GM19025 (cell line): ENCODE results near the gene TST.
A peak's percentile ranks its signal among the peaks of the same experiment; 100 is the strongest.

Experiments used
- ATAC-seq: cut with Tn5 transposase; IDR thresholded peaks from one replicate; pipeline ENCODE4 v1.9.1; 2021; ENCODE audit warnings: mild to moderate bottlenecking, low read depth, moderate library complexity; ENCODE audit not compliant: unreplicated experiment

Gene TST

DNA sequence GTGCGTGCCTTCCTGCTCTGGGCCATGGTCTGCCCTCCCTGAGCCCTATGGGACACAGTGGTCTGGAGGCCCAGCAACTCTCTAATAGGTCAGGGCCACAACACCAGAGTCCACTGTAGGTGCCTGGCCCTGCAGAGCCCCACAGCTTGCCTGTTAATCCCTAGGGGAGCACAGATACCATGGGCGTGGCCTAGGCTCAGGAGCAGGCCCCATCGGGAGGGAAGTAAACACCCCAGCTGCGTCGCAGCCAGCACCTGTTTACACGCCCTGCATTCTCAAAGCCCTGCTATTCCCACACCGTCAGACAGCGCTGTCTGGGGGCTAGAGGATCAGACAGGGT lies 34.8 kb upstream of the TST start:
- no peak for ATAC-seq

DNA sequence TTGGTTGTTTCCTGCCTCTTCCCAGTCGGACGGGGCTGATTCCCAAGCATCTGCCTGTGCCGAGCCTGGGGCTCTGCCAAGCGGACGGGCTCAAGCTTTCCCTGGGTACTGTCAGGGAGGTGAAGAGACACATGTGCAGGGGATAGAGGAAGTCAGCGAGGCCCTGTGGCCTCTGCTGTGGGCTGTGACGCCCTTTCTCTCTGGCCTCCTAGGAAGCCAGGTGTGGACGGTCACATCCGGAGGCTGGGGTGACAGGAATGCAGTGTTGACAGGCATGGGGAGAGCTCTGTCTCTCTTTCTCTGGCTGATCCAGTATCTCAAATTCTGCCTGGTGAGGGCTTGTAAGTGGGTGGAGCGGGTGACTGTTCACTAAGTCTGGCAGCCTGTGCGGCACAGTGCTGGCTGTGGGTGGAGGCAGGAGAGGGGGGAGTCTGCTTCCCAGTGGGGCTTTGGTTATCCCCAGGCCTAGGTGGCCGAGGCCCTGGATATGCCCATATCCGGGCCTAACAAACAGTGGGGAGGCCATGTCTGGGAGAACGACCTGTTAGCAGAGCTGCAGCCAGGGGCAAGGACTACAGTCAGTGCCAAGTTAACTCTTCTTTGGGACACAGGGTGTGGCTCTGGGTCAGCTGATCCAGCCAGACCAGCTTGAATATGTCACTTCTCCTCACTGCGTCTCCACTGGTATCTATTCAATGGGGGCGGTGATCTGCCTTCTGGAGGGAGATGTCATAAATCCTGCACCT lies 34.2 kb upstream of the TST start:
- no peak for ATAC-seq

DNA sequence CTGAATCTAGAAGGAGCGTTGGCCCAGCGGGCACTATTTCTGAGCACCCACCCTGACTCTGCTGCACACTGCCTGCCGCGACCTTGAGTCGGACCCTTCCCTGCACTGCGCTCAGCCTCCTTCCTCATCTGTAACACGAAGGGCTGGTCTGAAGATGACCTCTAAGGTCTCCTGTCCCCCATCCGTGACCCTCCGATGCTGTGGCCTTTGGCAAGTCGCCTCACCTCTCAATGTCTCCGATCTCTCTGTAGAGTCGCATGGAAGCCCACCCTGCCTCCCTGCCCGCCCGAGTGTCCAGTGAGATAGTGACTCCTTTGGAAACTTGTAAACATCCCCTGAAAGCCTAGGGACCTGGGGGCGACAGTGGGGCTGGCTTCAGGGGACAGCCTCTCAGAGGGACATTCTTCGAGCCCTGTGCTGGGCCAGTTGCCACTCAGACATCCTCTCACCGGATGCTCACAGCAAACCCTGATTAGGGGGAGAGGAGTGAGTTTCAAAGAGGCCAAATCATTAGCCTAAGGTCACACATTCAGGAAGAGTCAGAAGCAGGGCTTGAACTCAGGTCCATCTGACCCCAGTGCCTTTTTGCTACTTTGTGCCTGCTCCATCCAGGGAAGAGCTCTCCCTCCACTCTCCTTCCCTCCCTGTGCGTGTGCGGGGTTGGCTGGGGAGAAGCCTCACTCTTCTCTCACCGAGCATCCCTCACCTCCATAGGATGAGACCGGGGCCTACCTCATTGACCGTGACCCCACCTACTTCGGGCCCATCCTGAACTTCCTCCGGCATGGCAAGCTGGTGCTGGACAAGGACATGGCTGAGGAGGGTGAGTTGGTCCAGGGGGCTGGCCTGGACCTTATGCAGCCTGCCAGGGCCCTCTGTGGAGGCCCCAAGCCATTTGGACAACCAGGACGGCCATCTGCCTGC lies 33.4 kb upstream of the TST start:
- ATAC-seq: no peak

DNA sequence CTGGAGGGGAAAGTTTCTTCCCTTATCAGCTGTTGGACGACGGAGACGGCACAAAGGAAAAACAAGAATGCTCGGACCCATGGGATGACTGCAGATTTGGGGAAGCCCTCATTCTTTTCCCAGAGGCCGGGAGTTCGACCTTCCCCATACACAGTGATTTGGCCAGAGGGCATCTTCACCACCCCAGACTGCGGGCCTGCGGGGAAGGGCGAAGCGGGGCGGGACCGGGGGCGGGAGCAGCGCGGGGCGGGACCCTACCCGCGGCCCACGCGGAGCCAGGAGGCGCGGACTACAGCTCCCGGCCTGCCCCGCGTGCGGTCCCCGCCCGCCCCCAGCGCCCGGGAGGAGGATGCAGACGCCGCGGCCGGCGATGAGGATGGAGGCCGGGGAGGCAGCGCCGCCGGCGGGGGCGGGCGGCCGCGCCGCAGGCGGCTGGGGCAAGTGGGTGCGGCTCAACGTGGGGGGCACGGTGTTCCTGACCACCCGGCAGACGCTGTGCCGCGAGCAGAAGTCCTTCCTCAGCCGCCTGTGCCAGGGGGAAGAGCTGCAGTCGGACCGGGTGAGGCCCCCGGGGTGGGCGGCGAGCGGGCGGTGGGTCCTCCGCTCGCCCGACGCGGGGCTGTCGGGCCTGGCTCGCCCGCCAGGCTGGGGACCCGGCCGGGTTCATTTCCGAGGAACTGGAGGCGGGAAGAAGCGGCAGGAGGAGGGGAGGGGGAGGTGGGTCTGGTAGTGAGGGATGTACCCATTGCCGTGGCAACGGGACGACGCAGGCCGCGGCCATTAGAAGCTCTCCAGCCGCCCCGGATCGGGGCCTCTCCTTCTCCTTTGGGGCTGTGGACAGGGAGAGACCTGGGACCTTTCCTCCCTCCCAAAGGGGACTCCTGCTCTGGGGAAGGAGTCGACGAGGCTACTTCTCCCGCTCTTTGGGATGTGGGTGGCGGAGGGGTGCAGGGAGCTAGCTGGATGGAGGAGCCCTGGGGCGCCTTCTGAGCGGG lies 32.4 kb upstream of the TST start, which contains the start of gene KCTD17:
Gene KCTD17, plus strand, starts transcription at position 352 of the 995 bp plus-strand sequence. Its CDS starts 19 bp downstream, at position 371.
- ATAC-seq: peak; percentile 80

DNA sequence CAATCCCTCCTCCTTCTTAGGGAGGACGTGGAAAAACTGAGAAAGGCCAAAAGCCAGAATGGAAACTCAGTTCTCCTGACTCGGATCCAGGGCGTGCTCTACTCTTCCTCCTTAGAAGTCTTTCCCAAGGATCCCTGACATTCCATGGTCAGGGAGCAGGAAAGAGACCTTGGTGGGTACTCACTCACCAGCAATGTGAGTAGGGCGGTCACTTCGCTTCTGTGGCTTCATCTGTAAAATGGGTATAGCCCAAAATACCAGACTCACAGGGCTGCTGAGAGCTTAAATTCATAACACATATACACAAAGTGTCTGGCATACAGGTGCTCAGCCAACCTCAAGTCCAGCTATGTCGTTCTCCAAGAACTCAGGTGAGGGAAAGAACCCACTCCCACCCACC lies 31.7 kb upstream of the TST start:
- ATAC-seq: no peak

DNA sequence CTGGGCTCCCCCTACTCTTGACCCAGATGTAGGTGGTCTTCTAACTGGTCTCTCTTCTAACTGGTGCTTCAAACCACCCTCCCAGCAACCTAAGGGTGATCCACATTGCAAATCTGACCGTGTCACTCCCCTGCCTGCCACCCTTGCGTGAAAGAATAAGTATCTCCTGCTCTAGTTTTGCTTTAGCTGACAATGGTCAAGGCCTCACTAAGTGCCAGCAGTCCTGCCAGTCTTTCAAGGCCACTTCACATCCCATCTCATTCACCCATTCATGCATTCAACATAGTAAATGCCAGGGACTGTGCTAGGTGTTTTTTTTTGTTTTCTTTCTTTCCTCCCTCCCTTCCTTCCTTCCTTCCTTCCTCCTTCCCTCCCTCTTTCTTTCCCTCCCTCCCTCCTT lies 30.0 kb upstream of the TST start:
- ATAC-seq: no peak

DNA sequence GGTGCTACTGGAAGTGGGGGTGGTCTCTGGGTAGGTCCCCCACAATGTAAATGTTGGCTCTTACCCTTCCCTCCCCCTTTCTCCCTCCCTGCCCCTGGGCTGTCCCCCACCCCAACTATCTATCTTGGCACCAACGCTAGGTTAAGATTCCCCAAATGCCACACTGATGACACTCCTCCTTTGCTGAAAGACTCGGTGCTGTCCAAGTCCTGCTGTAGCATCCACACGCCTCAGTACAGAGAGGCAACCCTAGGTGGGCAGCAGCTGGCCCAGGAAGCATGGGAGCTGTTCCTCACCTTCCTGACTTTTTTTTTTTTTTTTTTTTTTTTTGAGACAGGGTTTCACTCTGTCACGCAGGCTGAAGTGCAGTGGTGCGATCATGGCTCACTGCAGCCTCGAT lies 28.9 kb upstream of the TST start:
- no peak for ATAC-seq

DNA sequence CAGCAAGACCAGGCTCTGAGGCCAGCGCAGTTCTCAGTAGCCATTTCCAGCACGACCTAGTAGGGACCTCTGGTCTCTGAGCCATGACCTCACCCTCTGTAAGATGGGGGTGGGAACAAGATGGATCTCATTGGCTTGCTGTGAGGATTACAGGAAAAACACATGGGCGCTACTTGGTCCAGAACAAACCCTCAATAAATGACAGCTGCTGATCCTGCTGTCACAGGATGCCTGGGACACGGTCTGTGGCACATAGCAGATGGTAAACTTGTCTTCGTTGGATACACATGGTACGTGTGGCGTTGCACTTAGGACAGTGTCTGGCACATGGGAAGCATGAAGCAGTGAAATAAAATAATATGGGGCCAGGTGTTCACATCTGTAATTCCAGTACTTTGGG lies 27.8 kb upstream of the TST start:
- ATAC-seq: no peak

DNA sequence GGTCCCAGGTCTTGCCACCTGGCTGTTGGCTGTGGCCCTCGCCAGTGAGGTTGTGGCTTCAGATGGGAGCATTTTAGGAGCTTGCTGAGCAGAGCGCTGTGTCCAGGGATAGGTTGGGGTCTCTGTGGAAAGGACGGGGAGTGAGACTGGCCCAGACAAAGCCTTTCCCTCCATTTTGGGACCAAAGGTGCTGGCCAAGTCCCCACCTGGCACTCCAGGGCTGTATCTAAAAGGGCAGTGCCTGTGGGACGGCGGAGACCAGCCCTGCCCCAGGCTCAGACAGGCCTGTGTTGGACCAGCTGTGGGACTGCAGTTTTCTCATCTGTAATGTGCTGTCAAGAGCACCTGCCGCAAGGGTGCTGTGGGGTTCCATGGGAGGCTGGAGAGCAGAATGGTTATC lies 27.3 kb upstream of the TST start:
- no peak for ATAC-seq

DNA sequence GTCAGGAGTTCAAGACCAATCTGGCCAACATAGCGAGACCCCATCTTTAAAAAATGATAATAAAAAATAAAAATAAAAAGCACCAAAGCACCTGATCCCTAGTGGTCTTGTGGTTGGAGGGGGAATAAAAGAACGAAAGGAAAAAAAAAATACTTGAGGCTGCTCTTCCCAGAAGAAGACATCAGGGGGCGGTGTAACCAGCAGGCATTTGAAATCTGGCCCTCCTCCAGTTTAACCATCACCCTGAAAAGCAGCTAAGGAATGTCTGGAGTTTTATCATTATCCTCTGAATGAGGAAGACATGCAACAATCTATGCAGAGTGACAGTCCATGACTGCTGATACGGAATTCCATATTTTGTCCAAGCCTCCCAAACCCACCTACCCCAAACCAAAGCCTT lies 26.7 kb upstream of the TST start:
- ATAC-seq: no peak

DNA sequence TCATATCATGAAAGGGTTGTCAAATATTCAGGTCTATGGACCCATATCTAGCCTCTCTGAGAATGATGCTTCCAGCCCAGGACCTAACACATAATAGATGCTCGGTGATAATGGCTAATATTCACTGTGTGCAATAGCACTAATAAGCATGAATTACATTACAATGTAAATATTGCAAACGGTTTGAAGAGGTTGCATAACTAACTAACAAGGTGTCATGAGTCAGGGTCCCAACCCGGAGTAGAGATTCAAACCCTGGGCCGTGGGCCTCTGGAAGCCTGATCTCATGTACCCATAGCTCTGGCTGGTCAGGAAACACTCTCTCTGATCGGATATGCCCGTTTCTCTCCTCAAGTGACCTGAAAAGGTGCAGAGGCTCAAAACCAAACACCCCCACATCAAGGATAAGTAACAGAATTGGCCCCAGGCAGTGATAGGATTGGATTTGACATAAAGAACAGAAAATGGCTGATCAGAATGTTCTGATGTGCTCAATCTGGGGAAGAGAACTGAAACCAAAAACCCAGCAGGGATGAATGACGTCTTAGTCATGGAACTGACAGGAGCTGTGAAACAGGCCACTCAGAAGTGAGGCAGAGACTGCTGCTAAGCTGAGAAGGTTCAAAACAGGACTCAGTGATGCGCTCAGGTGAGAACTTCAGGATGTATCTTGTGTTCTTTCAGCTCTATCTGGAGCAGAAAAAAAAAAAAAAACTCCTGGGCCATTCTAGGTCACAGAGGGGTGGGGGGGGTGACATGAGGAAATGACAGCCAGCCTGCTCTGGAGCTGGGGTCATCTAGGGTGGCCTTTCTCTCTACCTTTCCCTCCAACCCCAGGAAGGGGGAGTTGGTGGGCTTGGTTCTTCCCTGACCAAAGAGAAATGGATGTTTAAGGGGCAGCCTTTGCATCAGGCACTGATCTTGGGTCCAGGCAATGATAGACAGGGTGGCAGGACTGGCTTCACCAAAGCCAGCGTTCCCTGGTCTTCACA lies 25.7 kb upstream of the TST start:
- ATAC-seq: no peak

DNA sequence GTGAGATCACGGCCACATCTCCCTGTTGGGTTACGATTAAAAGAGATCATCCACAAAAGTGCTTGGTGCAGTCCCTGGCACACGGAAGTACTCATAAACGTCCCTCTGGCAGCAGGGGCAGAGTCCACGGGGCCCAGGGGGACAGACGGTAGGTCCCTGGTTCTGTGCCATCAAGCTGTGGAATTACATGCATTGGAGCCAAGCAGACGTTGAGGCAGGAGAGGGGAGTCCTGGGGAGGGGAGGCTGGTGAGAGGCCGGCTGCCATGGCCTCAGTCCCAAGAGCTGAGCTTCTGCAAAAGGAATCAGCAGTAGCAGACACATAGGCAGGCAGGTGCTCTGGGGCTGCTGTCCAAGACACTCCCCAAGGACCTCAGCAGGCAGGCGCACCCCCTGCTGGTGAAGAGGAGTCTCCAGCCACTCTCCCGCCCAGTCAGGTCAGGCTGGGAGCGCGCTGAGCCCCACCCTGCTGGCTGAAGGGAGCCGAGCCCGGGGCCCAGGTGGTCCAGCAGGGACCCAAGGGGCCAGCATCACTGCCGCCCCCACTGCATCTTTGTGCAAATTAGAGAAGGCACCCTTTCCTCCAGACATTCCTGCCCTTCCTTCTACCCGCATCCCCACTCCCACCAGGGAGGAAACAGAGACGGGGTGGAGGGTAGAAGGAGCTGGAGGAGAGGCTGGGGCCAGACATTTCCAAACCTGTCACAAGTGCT lies 24.7 kb upstream of the TST start:
- peak; percentile 55 for ATAC-seq

DNA sequence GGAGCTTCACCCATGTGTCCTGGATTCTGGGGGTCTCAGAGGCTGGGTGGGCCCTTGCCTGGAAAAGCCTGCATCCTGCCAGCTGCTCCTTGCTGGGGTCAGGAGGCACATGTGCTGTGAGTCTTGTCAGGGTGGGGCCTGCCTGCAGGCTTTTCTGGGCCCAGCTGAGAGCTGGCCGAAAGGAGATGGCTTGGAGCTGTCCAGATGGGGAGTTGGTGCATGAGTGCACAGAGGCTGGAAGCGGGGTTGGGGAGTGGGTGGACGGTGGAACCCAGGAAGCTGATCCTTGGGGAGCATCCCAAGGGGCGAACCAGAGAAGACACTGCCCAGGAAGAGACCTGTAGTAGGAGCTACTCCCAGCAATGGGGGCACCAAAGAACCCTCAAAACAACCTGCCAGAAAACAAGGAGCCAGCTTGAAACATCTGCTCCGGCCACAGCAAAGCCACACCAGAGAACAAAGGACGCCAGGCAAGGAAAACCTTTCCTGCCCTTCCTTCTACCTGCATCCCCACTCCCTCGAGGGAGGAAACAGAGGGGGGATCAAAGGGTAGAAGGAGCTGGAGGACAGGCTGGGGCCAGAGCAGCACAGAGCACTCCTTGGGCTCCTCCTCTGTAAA lies 24.1 kb upstream of the TST start:
- ATAC-seq: no peak

DNA sequence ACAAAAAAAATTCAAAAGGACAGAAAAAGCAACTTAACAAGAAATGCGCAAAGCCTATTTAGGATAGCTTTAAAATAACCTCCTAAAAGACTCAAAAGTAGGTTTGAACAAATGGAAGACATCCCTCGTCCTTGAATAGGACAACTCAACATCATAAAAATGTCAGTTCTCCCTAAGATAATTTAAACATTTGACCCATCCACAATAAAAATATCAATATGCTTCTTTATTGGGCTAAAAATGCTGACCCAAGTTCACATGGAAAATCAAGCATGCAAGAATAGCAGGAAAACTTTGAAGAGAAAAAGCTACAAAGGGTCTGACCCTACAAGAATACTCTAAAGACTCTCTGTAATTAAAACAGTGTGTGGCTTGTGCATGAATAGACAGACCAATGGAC lies 20.2 kb upstream of the TST start:
- ATAC-seq: no peak

DNA sequence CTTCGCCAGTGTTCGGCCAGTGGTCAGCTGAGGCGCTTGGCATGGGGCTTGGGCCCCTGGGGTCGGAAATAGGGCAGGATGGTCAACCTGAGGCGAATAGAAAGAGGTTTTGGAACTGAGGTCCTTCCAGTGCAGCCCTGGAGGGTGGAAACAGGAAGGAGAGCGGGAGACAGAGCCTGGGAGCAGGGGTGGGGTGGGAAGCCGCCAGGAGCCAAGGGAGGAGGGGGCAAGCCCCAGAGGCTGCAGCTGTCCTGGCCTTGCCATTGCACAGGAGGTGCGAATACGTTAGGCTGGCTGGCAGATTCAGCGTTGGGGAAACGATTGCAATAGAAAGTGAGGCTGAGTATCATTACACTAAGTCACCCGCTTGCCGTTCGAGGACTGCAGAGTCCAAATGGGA lies 18.4 kb upstream of the TST start:
- no peak for ATAC-seq

DNA sequence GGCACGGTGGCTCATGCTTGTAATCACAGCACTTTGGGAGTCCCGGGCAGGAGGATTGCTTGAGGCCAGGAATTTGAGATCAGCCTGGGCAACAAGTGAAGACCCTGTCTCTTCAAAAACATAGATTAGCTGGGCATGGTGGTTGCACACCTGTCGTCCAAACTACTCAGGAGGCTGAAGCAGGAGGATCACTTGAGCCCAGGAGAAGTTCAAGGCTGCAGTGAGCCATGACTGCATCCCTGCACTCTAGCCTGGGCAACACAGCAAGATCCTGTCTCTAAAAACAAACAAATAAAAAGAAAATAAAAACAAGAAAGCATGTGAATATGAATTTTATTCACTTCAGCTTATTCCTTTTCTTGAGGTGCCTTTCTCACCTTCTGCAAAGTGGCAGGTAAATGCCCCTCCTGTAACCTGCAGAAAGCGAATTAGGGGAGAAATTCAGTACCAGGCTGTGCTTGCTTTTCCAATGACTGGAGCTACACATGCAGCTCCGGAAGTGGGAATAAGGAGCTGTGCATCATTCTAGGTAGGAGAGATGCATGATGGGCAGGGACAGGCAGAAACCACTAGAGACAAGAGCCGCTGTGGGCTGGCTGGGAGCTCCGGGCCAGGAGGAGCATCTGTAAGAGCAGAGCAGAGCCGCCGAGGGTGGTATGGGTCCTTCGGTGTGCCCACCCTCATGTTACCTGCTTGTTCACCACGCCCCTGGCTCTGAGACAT lies 17.6 kb upstream of the TST start:
- ATAC-seq: no peak

DNA sequence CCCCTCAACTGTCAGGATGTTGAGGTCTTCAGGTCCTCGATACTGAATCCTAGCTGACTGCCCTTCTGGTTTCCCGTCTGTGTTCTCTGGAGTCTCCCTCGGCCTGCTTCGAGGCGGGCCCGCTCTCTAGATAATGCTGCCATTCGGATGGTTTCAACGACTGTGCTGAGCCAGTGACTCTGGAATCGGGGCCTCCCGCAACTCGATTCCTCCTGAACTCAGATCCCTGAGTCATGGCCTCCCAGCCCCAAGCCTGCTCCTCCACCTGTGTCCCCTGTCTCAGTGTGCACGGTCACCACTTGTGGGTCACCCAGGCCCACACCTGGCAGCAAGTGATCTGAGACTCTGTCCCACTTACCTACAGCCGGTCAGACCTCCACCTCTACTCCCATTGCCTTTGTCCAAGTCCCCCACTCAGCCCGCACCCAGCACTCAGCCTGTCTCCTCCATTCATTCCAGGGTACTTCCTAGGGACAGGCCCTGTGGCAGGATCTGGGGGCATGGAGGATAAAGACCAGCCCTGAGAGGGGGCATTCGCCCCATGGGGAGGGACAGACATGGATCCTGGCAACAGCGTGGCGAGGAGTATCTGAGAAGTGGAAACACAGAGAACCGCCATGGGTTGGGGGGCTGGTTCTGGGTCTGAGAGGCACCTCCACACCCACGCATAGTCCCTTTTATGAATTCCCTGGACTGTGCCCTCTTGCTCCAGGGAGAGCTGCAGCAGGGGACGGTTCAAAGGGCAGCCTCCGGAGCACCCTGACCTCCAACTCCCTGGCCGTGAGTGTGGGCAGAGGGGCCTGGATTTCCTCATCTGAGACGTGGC lies 14.6 kb upstream of the TST start:
- ATAC-seq: no peak
